ENCODE data around the gene CCP110.
"Not testable (repeated sequence)": the region's sequence is repeated elsewhere in the genome, so short reads cannot be mapped to it uniquely, and the experiment has no call there.

DNA sequence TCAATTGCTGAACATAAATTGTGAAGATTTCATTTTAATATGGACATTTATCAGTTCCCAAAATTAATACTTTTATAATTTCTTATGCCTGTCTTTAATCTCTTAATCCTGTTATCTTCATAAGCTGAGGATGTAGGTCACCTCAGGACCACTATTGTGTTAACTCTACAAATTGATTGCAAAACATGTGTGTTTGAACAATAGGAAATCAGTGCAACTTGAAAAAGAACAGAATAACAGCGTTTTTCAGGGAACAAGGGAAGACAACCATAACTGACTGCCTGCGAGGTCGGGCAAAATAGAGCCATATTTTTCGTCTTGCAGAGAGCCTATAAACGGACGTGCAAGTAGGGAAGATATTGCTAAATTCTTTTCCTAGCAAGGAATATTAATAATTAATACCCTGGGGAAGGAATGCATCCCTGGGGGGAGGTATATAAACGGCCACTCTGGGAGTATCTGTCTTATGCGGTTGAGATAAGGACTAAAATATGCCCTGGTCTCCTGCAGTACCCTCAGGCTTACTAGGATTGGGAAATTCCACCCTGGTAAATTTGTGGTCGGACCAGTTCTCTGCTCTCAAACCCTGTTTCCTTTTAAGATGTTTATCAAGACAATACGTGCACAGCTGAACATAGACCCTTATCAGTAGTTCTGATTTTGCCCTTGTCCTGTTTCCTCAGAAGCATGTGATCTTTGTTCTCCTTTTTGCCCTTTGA, 19.7 kb downstream of the CCP110 start:
- TF ChIP-seq, protein P1, sequence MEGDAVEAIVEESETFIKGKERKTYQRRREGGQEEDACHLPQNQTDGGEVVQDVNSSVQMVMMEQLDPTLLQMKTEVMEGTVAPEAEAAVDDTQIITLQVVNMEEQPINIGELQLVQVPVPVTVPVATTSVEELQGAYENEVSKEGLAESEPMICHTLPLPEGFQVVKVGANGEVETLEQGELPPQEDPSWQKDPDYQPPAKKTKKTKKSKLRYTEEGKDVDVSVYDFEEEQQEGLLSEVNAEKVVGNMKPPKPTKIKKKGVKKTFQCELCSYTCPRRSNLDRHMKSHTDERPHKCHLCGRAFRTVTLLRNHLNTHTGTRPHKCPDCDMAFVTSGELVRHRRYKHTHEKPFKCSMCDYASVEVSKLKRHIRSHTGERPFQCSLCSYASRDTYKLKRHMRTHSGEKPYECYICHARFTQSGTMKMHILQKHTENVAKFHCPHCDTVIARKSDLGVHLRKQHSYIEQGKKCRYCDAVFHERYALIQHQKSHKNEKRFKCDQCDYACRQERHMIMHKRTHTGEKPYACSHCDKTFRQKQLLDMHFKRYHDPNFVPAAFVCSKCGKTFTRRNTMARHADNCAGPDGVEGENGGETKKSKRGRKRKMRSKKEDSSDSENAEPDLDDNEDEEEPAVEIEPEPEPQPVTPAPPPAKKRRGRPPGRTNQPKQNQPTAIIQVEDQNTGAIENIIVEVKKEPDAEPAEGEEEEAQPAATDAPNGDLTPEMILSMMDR (IDR thresholded peaks at IDR 0.05; ENCODE audit: borderline replicate concordance, extremely low read depth, low read length, poor library complexity, severe bottlenecking), result not testable (repeated sequence)
- not testable (repeated sequence) for TF ChIP-seq EZH2 (IDR thresholded peaks at IDR 0.05; ENCODE audit: borderline replicate concordance, low read depth, low read length, severe bottlenecking)

Data from DND-41 (cell line).